ENCODE results near the gene TPRG1. TPM values are rescaled to one million over a fixed set of nuclear protein-coding genes. Genes with fewer than 3 reads are reported as not detected.
A peak's percentile ranks its signal among the peaks of the same experiment; 100 is the strongest.

Gene TPRG1
- total RNA-seq, 2 donors from 2014 or later: 0.69 to 1.3 TPM

GRCh38 chr3:189258261-189258660 is 86.5 kb downstream of the TPRG1 start:
- Mint-ChIP-seq H3K9me3 (peaks cover 6% of the 10 kb centered on the region), H3K27me3 (ENCODE audit: insufficient read depth) (no peaks in the 10 kb centered on the region), H3K4me3 (no peak overlapping the region), H3K27ac (no peak overlapping the region), H3K36me3 (ENCODE audit: low read depth) (no peaks in the 10 kb centered on the region), H3K4me1 (no peaks in the 10 kb centered on the region)
- H3K9me3 ChIP-seq (ENCODE audit: control insufficient read depth, low read length): no peaks in the 10 kb centered on the region
- H3K27me3 ChIP-seq (ENCODE audit: control insufficient read depth, insufficient read depth, low read length, poor library complexity, severe bottlenecking): no peaks in the 10 kb centered on the region
- H3K9ac ChIP-seq (ENCODE audit: extremely low read depth, low read length, poor library complexity, severe bottlenecking): no peak overlapping the region
- H3K36me3 ChIP-seq (ENCODE audit: control insufficient read depth, insufficient read depth, low read length): no peaks in the 10 kb centered on the region
- TF ChIP-seq CTCF (conservative IDR thresholded peaks at IDR 0.05): peak; percentile 52
- DNase-seq: peak; percentile 49
- WGBS, 2 experiments (ENCODE audit: insufficient coverage in 1 of 2, insufficient read length in 1 of 2): 84 to 100% methylated on average over 1 to 3 of the region's 3 CpGs
- H3K4me3 ChIP-seq (ENCODE audit: low read length): no peak overlapping the region
- no peaks in the 10 kb centered on the region for H3K4me1 ChIP-seq (ENCODE audit: control insufficient read depth, insufficient read depth, low read length)
- no peak overlapping the region for H3K27ac ChIP-seq (ENCODE audit: low read depth, low read length)

GRCh38 chr3:189260556-189261493 is 89.1 kb downstream of the TPRG1 start:
- H3K27me3 Mint-ChIP-seq (ENCODE audit: insufficient read depth): no peaks in the 10 kb centered on the region
- 95 to 99% methylated on average over 10 to 11 of the region's 11 CpGs for WGBS, 2 experiments (ENCODE audit: insufficient coverage in 1 of 2, insufficient read length in 1 of 2)
- no peaks in the 10 kb centered on the region for H3K4me1 ChIP-seq (ENCODE audit: control insufficient read depth, insufficient read depth, low read length)
- H3K27ac Mint-ChIP-seq: no peak overlapping the region
- H3K27me3 ChIP-seq (ENCODE audit: control insufficient read depth, insufficient read depth, low read length, poor library complexity, severe bottlenecking): peaks cover 8% of the 10 kb centered on the region
- no peaks in the 10 kb centered on the region for H3K36me3 Mint-ChIP-seq (ENCODE audit: low read depth)
- H3K9me3 Mint-ChIP-seq: peaks cover 3% of the 10 kb centered on the region
- DNase-seq: no peak
- H3K9ac ChIP-seq (ENCODE audit: extremely low read depth, low read length, poor library complexity, severe bottlenecking): no peak overlapping the region
- no peak overlapping the region for H3K4me3 ChIP-seq (ENCODE audit: low read length)
- H3K4me3 Mint-ChIP-seq: no peak overlapping the region
- TF ChIP-seq CTCF (conservative IDR thresholded peaks at IDR 0.05): no peak
- H3K9me3 ChIP-seq (ENCODE audit: control insufficient read depth, low read length): no peaks in the 10 kb centered on the region
- H3K36me3 ChIP-seq (ENCODE audit: control insufficient read depth, insufficient read depth, low read length): no peaks in the 10 kb centered on the region
- H3K27ac ChIP-seq (ENCODE audit: low read depth, low read length): no peak overlapping the region
- H3K4me1 Mint-ChIP-seq: no peaks in the 10 kb centered on the region

GRCh38 chr3:189262746-189263145 is 91.0 kb downstream of the TPRG1 start:
- no peaks in the 10 kb centered on the region for H3K4me1 Mint-ChIP-seq
- H3K36me3 ChIP-seq (ENCODE audit: control insufficient read depth, insufficient read depth, low read length): no peaks in the 10 kb centered on the region

More at GRCh38 chr3:189262746-189263145, 91.0 kb downstream of the TPRG1 start:
- no peaks in the 10 kb centered on the region for H3K9me3 ChIP-seq (ENCODE audit: control insufficient read depth, low read length)
- peaks cover 9% of the 10 kb centered on the region for H3K27me3 ChIP-seq (ENCODE audit: control insufficient read depth, insufficient read depth, low read length, poor library complexity, severe bottlenecking)
- no peak overlapping the region for H3K4me3 Mint-ChIP-seq
- no peak overlapping the region for H3K4me3 ChIP-seq (ENCODE audit: low read length)
- 92 to 94% methylated on average over 2 to 3 of the region's 3 CpGs for WGBS, 2 experiments (ENCODE audit: insufficient coverage in 1 of 2, insufficient read length in 1 of 2)
- no peak overlapping the region for H3K27ac ChIP-seq (ENCODE audit: low read depth, low read length)
- peaks cover 3% of the 10 kb centered on the region for H3K9me3 Mint-ChIP-seq
- no peak for TF ChIP-seq CTCF (conservative IDR thresholded peaks at IDR 0.05)
- H3K27ac Mint-ChIP-seq: no peak overlapping the region
- DNase-seq: no peak
- H3K36me3 Mint-ChIP-seq (ENCODE audit: low read depth): no peaks in the 10 kb centered on the region
- no peak overlapping the region for H3K9ac ChIP-seq (ENCODE audit: extremely low read depth, low read length, poor library complexity, severe bottlenecking)
- H3K4me1 ChIP-seq (ENCODE audit: control insufficient read depth, insufficient read depth, low read length): no peaks in the 10 kb centered on the region
- H3K27me3 Mint-ChIP-seq (ENCODE audit: insufficient read depth): no peaks in the 10 kb centered on the region

All from endodermal cell (in vitro differentiated cells).